Activated CD8-positive, alpha-beta T cell treated with anti-CD3 and anti-CD28 coated beads for 36 hours (primary cell): ENCODE measurements around the gene KIFC1. TPM values are rescaled to one million over a fixed set of nuclear protein-coding genes. Genes with fewer than 3 reads are reported as not detected.

Experiments
- ATAC-seq: fragments of 200-7000 bp; cut with Tn5 transposase; one replicate; pipeline ENCODE4 v1.10.0; 2021; ENCODE audit warnings: mild to moderate bottlenecking, moderate library complexity
- CTCF ChIA-PET: fragments of 350-600 bp; sonication (Branson Sonifier 250); formaldehyde crosslinking; loops from one replicate; lab custom pipeline; 2021; ENCODE audit warnings: antibody characterized with exemption; lab: Charles Lee
- POLR2A ChIA-PET: fragments of 350-600 bp; sonication (Branson Sonifier 250); formaldehyde crosslinking; loops from one replicate; lab custom pipeline; 2021; ENCODE audit warnings: antibody characterized with exemption; lab: Charles Lee
- DNase-seq: peaks from one replicate; pipeline ENCODE4 v3.0.0-alpha.2; 2020
- H3K27ac Mint-ChIP-seq: one replicate; pipeline ENCODE4 v1.8.0; 2021; ENCODE audit warnings: mild to moderate bottlenecking, mixed read lengths
- H3K27me3 Mint-ChIP-seq: one replicate; pipeline ENCODE4 v1.8.0; 2021; ENCODE audit warnings: mixed read lengths
- H3K36me3 Mint-ChIP-seq: one replicate; pipeline ENCODE4 v1.8.0; 2021; ENCODE audit warnings: low read depth, mixed read lengths
- H3K4me1 Mint-ChIP-seq: one replicate; pipeline ENCODE4 v1.8.0; 2021; ENCODE audit warnings: low read depth, mixed read lengths
- H3K4me3 Mint-ChIP-seq: one replicate; pipeline ENCODE4 v1.8.0; 2021; ENCODE audit warnings: mild to moderate bottlenecking, moderate library complexity, mixed read lengths
- H3K9me3 Mint-ChIP-seq: one replicate; pipeline ENCODE4 v1.8.0; 2021; ENCODE audit warnings: mixed read lengths
- intact Hi-C: fragments of 100-400 bp; cut with micrococcal nuclease; formaldehyde crosslinking; loops from one replicate; pipeline ENCODE4 v1.10.0; 2022
- total RNA-seq, 2 experiments: library from RNA; stranded (reverse); gene quantifications; one replicate each; pipeline ENCODE4 v1.2.3, GENCODE V29; 2021
- TF ChIP-seq, protein P1 (sequence below): fragments of 200-600 bp; IDR thresholded peaks from one replicate; pipeline ENCODE4 v1.8.0; 2022; ENCODE audit warnings: antibody characterized with exemption, mild to moderate bottlenecking

Gene KIFC1
- total RNA-seq, 2 experiments from 2014 or later, result 93.4 to 96.0 TPM

DNA sequence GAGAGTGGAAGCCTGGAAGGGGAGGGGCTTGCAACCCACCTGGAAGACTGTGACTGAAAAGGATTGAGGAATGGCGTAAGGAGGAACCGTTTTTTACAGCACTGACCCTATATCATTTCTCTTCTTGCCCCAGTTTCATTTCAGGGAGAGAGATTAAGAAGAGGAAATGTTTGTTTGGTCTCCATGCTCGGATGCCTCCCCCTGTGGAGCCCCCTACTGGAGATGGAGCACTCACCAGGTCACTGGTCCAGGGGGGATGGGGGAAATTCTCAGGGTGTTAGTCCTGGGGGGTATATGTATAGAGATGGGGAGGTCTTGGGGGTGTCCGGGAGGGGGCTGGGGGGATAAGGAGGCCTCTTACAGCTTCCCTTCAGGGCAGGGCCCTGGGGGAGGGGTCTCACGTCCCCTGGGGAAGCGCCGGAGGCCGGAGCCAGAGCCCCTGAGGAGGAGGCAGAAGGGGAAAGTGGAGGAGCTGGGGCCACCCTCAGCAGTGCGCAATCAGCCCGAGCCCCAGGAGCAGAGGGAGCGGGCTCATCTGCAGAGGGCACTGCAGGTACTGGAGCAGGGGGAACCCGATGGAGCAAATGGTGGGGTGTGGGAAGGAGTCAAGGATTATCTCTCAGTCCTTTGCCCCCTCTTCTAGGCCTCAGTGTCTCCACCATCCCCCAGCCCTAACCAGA is 23.1 kb downstream of the KIFC1 start:
- H3K36me3 Mint-ChIP-seq, result peaks cover 37% of the 10 kb centered on the region
- H3K4me3 Mint-ChIP-seq, result no peak overlapping the region
- CTCF ChIA-PET, result interaction anchor here (0.8 to 1.6 kb wide), 3 partner anchors 17 to 78 kb away, joined by 3 to 4 read pairs (median 3); no protein-coding TSS in a partner anchor
- no peaks in the 10 kb centered on the region for H3K9me3 Mint-ChIP-seq
- POLR2A ChIA-PET, result interaction anchor here (1.6 to 5.4 kb wide), 2 partner anchors 11 to 15 kb away, joined by 7 to 46 read pairs; no protein-coding TSS in a partner anchor
- intact Hi-C loops, result no loop called here
- peak overlapping the region; percentile 100 for H3K27ac Mint-ChIP-seq
- DNase-seq (peak; percentile 42), ATAC-seq (no peak)
- TF ChIP-seq, protein P1, sequence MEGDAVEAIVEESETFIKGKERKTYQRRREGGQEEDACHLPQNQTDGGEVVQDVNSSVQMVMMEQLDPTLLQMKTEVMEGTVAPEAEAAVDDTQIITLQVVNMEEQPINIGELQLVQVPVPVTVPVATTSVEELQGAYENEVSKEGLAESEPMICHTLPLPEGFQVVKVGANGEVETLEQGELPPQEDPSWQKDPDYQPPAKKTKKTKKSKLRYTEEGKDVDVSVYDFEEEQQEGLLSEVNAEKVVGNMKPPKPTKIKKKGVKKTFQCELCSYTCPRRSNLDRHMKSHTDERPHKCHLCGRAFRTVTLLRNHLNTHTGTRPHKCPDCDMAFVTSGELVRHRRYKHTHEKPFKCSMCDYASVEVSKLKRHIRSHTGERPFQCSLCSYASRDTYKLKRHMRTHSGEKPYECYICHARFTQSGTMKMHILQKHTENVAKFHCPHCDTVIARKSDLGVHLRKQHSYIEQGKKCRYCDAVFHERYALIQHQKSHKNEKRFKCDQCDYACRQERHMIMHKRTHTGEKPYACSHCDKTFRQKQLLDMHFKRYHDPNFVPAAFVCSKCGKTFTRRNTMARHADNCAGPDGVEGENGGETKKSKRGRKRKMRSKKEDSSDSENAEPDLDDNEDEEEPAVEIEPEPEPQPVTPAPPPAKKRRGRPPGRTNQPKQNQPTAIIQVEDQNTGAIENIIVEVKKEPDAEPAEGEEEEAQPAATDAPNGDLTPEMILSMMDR, result peak; percentile 37
- H3K27me3 Mint-ChIP-seq, result no peaks in the 10 kb centered on the region
- H3K4me1 Mint-ChIP-seq, result peaks cover 68% of the 10 kb centered on the region

DNA sequence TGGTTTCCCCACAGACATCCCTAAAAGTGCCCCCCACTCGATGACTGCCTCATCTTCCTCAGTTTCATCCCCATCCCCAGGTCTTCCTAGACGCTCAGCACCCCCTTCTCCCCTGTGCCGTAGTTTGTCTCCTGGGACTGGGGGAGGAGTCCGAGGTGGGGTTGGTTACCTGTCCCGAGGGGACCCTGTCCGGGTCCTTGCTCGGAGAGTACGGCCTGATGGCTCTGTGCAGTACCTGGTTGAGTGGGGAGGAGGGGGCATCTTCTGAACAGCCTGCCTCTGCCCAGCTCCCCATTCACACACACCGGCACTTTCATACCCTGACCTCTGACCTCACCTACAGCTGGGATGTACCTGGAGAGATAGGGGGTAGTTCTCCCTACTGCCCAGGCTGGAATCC is 24.2 kb downstream of the KIFC1 start:
- ATAC-seq (no peak), DNase-seq (no peak)
- ChIA-PET CTCF (interaction anchor here (1.3 to 1.5 kb wide), 3 partner anchors 9 to 25 kb away, joined by 3 to 4 read pairs (median 4); no protein-coding TSS in a partner anchor), POLR2A (interaction anchor here (0.9 to 5.4 kb wide), 3 partner anchors 10 to 139 kb away, joined by 3 to 46 read pairs (median 6); partner anchors contain the start of gene B3GALT4)
- Mint-ChIP-seq H3K27me3 (no peaks in the 10 kb centered on the region), H3K4me1 (peaks cover 66% of the 10 kb centered on the region), H3K4me3 (peak overlapping the region; percentile 98), H3K36me3 (peaks cover 37% of the 10 kb centered on the region), H3K9me3 (no peaks in the 10 kb centered on the region), H3K27ac (peak overlapping the region; percentile 100)
- TF ChIP-seq, protein P1, result no peak
- intact Hi-C loops, result no loop called here

DNA sequence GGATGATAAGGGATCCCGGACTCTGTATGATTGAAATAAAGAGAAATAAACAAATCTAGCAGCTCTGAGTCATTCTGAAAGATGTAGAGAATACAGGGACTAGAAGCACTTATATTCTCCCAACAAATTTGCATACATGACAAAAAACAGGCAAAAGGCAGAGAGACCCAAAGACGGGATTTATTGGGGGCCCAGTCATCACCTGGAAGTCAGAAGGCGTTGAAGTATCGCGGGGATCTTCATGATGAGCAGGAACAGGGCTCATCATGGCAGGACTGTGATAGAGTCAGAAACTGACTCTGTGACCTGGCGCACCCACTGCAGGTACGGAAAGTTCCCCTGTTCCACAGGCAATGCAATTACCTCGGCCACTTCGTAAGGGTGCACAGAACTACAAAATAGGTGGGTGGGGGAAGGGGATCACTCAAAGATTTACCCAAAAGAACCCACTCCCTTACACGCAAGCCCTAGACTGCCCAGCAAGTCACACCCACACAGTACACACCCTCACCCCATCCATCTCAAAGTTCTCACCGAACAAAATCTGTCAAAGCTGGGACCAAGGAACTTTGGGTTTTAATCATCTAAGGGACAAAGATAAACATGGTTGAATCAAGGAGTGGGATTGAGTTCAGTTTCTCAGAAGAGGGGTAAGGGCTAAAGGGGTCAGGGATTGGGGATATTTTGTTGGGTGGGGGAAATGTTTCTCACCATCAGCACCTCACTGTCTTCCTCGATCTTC is 24.9 kb downstream of the KIFC1 start:
- H3K36me3 Mint-ChIP-seq, result peaks cover 37% of the 10 kb centered on the region
- no peak for ATAC-seq
- no peaks in the 10 kb centered on the region for H3K9me3 Mint-ChIP-seq
- CTCF ChIA-PET, result interaction anchor here (1.4 to 1.5 kb wide), 2 partner anchors 9 to 26 kb away, joined by 3 to 4 read pairs; no protein-coding TSS in a partner anchor
- H3K27ac Mint-ChIP-seq, result peak overlapping the region; percentile 100
- H3K4me3 Mint-ChIP-seq, result peak overlapping the region; percentile 98
- intact Hi-C loops, result no loop called here
- peak; percentile 60 for DNase-seq
- H3K27me3 Mint-ChIP-seq, result no peaks in the 10 kb centered on the region
- TF ChIP-seq, protein P1, result no peak
- H3K4me1 Mint-ChIP-seq, result peaks cover 70% of the 10 kb centered on the region
- POLR2A ChIA-PET, result interaction anchor here (0.8 to 5.4 kb wide), 11 partner anchors 9 to 163 kb away, joined by 3 to 46 read pairs (median 4); partner anchors contain the start of genes B3GALT4 and ZBTB9

DNA sequence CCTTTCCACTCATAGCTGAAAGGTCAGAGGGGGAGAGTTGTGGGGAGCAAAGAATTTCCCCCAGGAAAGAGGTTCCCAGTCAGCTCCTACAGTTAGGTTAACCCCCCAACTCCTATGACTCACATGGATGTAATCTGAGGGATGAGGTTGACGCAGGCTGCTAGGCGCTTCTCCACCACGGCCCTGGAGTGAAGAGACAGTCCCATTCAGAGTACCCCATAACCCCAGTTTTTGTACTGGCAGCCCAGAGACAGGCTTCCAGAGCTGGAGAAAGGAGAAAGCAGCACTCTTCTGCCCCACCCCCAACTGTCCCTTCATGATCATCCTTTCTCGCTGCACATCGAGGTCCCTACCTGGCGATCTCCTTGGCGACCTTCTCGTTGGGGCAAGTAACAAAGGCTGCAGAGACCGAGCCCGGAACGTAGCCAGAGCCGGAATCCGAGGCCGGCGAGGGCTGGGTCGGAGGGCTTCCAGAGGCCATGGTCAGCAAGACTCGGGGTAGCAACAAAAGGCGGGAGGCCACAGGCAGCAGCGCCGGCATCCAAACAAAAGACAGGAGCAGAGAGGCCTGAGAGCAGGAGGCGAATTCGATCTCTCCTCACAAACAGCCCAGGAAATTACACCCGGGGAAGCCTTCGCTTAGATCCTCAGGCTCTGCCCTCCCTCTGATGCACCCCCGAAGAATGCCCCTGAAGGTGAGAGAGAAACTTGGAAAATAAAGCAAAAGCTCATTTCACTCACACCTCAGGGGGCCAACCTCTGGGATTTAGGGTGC is 25.7 kb downstream of the KIFC1 start:
- CTCF ChIA-PET, result interaction anchor here (1.1 to 1.5 kb wide), 3 partner anchors 12 to 129 kb away, joined by 3 to 5 read pairs (median 4); partner anchors contain the start of gene WDR46
- Mint-ChIP-seq H3K4me3 (peak overlapping the region; percentile 98), H3K36me3 (peaks cover 37% of the 10 kb centered on the region), H3K27me3 (no peaks in the 10 kb centered on the region), H3K4me1 (peaks cover 68% of the 10 kb centered on the region), H3K27ac (peak overlapping the region; percentile 100), H3K9me3 (no peaks in the 10 kb centered on the region)
- POLR2A ChIA-PET, result interaction anchor here (0.7 to 5.4 kb wide), 13 partner anchors 9 to 162 kb away, joined by 3 to 46 read pairs (median 4); partner anchors contain the start of genes B3GALT4 and ZBTB9
- TF ChIP-seq, protein P1, result no peak
- intact Hi-C loops, result no loop called here
- ATAC-seq, result no peak
- DNase-seq, result peak; percentile 40
